ENCODE data around the gene DLG4.
"Not testable (repeated sequence)": the region's sequence is repeated elsewhere in the genome, so short reads cannot be mapped to it uniquely, and the experiment has no call there.

DNA sequence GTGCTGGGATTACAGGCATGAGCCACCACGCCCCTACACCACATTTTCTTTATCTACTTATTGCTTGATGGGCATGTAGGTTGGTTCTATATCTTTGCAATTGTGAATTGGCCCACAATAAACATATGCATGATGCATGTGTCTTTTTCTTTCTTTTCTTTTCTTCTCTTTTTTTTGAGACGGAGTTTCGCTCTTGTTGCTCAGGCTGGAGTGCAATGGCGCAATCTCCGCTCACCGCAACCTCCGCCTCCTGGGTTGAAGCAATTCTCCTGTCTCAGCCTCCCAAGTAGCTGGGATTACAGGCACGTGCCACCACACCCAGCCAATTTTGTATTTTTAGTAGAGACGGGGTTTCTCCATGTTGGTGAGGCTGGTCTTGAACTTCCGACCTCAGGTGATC lies 61.2 kb downstream of the DLG4 start:
- TF ChIP-seq, protein P1, sequence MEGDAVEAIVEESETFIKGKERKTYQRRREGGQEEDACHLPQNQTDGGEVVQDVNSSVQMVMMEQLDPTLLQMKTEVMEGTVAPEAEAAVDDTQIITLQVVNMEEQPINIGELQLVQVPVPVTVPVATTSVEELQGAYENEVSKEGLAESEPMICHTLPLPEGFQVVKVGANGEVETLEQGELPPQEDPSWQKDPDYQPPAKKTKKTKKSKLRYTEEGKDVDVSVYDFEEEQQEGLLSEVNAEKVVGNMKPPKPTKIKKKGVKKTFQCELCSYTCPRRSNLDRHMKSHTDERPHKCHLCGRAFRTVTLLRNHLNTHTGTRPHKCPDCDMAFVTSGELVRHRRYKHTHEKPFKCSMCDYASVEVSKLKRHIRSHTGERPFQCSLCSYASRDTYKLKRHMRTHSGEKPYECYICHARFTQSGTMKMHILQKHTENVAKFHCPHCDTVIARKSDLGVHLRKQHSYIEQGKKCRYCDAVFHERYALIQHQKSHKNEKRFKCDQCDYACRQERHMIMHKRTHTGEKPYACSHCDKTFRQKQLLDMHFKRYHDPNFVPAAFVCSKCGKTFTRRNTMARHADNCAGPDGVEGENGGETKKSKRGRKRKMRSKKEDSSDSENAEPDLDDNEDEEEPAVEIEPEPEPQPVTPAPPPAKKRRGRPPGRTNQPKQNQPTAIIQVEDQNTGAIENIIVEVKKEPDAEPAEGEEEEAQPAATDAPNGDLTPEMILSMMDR (IDR thresholded peaks at IDR 0.05; ENCODE audit: low read length): not testable (repeated sequence)
- TF ChIP-seq EZH2 (IDR thresholded peaks at IDR 0.05; ENCODE audit: borderline replicate concordance, low read length): not testable (repeated sequence)

Data from OCI-LY1 (cell line).